Small intestine (tissue), 7 donors: ENCODE measurements around the gene DPEP3. TPM values are rescaled to one million over a fixed set of nuclear protein-coding genes. Genes with fewer than 3 reads are reported as not detected.

ENCODE experiments used
- DNase-seq, 2 donors: peaks; one replicate each; pipeline versions ENCODE4 v3.0.0 to v3.0.0-alpha.2; 2013
- FAIRE-seq: peaks from 2 replicates; lab custom pipeline; 2012; peaks lifted over from hg19 to GRCh38; lab: Jason Lieb, UNC
- H3K27ac ChIP-seq, 3 donors: one replicate each; pipeline ENCODE4 v1.5.1; 2013; ENCODE audit warnings: low read length in 2 of 3, mild to moderate bottlenecking in 2 of 3, control low read depth in 1 of 3, inconsistent platforms in 1 of 3, low read depth in 1 of 3, moderate library complexity in 1 of 3
- H3K27me3 ChIP-seq, 3 donors: one replicate each; pipeline ENCODE4 v1.6.1; 2013; ENCODE audit warnings: low read length in 3 of 3, inconsistent platforms in 1 of 3; ENCODE audit not compliant: control insufficient read depth in 3 of 3, insufficient read depth in 3 of 3
- H3K36me3 ChIP-seq, 3 donors: one replicate each; pipeline ENCODE4 v1.6.1; 2013; ENCODE audit warnings: low read length in 3 of 3, inconsistent platforms in 1 of 3, low read depth in 1 of 3, mild to moderate bottlenecking in 1 of 3, moderate library complexity in 1 of 3; ENCODE audit not compliant: control insufficient read depth in 3 of 3, insufficient read depth in 2 of 3
- H3K4me1 ChIP-seq, 3 donors: one replicate each; pipeline ENCODE4 v1.6.1; 2013; ENCODE audit warnings: low read length in 2 of 3, inconsistent platforms in 1 of 3, low read depth in 1 of 3, mild to moderate bottlenecking in 1 of 3, moderate library complexity in 1 of 3; ENCODE audit not compliant: control insufficient read depth in 3 of 3, insufficient read depth in 2 of 3
- H3K4me3 ChIP-seq, 3 donors: one replicate each; pipeline ENCODE4 v1.5.1; 2013; ENCODE audit warnings: low read length in 3 of 3, control low read depth in 1 of 3, inconsistent platforms in 1 of 3, low read depth in 1 of 3, mild to moderate bottlenecking in 1 of 3, moderate library complexity in 1 of 3
- H3K9me3 ChIP-seq, 2 donors: one replicate each; pipeline ENCODE4 v1.6.1; 2013; ENCODE audit warnings: low read depth in 1 of 2, low read length in 1 of 2; ENCODE audit not compliant: control insufficient read depth in 2 of 2, insufficient read depth in 1 of 2
- WGBS, 3 donors: extraction: QIAGEN DNeasy Blood & Tissue Kit; methylation state at CpG; one replicate each; pipeline ENCODE4 v1.1.7; 2013; 5-methylcytosine and 5-hydroxymethylcytosine counted together
- polyA plus RNA-seq, 4 donors: library from polyadenylated mRNA; stranded (reverse) in 3 of 4; unstranded in 1 of 4; fragments of 200-250 nt in 3 of 4; fragments of 120-200 nt in 1 of 4; gene quantifications; one replicate each; pipeline versions ENCODE4 v1.2.1 to v1.2.3, GENCODE V29; 2013
- donor health status: healthy with polysubstance abuse.
- donor health status: control.
- donor health status: control.
- donor health status: Bipolar disorder and iron deficiency.
- donor health status: healthy.

DPEP3 gene
- polyA plus RNA-seq, 4 donors = 0.06 to 0.27 (median 0.10) TPM; not detected in 1

GRCh38 chr16:67930191-67930590 lies 50.1 kb downstream of the DPEP3 start:
- no peak overlapping the region for H3K4me3 ChIP-seq
- 94% methylated on average over 14 of the region's 14 CpGs for WGBS, 3 donors
- DNase-seq = no peak
- no peak for FAIRE-seq
- H3K4me1 ChIP-seq = peaks cover 2 to 6% (median 4%) of the 10 kb centered on the region in 3 donors
- H3K27ac ChIP-seq = no peak overlapping the region
- H3K27me3 ChIP-seq = no peaks in the 10 kb centered on the region
- H3K9me3 ChIP-seq = no peaks in the 10 kb centered on the region
- peaks cover 0 to 95% (median 2%) of the 10 kb centered on the region in 3 donors for H3K36me3 ChIP-seq

- Histone ChIP-seq H3K27me3 (no peaks in the 10 kb centered on the region), H3K4me1 (no peaks in the 10 kb centered on the region), H3K36me3 (peaks cover 0 to 89% (median 0%) of the 10 kb centered on the region in 3 donors), H3K27ac (no peak overlapping the region), H3K4me3 (no peak overlapping the region), H3K9me3 (no peaks in the 10 kb centered on the region)
- no peak for FAIRE-seq
- peak; percentile 71 to 78 for DNase-seq
- 44 to 48% (median 47%) methylated on average over 16 of the region's 16 CpGs for WGBS, 3 donors
These were observed 51.5 kb downstream of the DPEP3 start for GRCh38 chr16:67928561-67929364.

GRCh38 chr16:67928147-67928546 lies 52.2 kb downstream of the DPEP3 start:
- Histone ChIP-seq H3K4me3 (no peak overlapping the region), H3K27ac (no peak overlapping the region), H3K36me3 (peaks cover 0 to 92% (median 0%) of the 10 kb centered on the region in 3 donors), H3K9me3 (no peaks in the 10 kb centered on the region), H3K27me3 (no peaks in the 10 kb centered on the region), H3K4me1 (no peaks in the 10 kb centered on the region)
- no peak for FAIRE-seq
- WGBS, 3 donors = 61 to 85% (median 66%) methylated on average over 7 of the region's 7 CpGs
- no peak for DNase-seq

GRCh38 chr16:67927131-67927941 lies 53.0 kb downstream of the DPEP3 start:
- FAIRE-seq (no peak), DNase-seq (no peak)
- Histone ChIP-seq H3K27me3 (no peaks in the 10 kb centered on the region), H3K4me1 (no peaks in the 10 kb centered on the region), H3K4me3 (no peak overlapping the region), H3K9me3 (no peaks in the 10 kb centered on the region), H3K36me3 (peaks cover 0 to 93% (median 0%) of the 10 kb centered on the region in 3 donors), H3K27ac (no peak overlapping the region)
- 85 to 90% (median 88%) methylated on average over 22 of the region's 22 CpGs for WGBS, 3 donors

- FAIRE-seq (no peak), DNase-seq (no peak)
- Histone ChIP-seq H3K36me3 (peaks cover 0 to 93% (median 0%) of the 10 kb centered on the region in 3 donors), H3K27me3 (no peaks in the 10 kb centered on the region), H3K4me1 (no peaks in the 10 kb centered on the region), H3K4me3 (no peak overlapping the region), H3K9me3 (no peaks in the 10 kb centered on the region), H3K27ac (no peak overlapping the region)
- WGBS, 3 donors = 62 to 76% (median 71%) methylated on average over 13 of the region's 13 CpGs
These were observed 54.0 kb downstream of the DPEP3 start for GRCh38 chr16:67926181-67926750.

Other genes starting within 250 kb of the DPEP3 start
- gene RANBP10, start 173.9 kb downstream of the DPEP3 start, polyA plus RNA-seq = 10 to 100 TPM in 2 of 4 donors, 1 to 10 TPM in 2; 5.9 to 21.8 (median 10.1) TPM
- under 1 TPM in 2 of 4 donors, not detected in 2; 0.72 to 0.80 TPM for gene TSNAXIP1, start 173.6 kb downstream of the DPEP3 start, polyA plus RNA-seq
- gene THAP11, start 138.2 kb downstream of the DPEP3 start, polyA plus RNA-seq = 10 to 100 TPM; 15.0 to 25.0 (median 19.2) TPM
- 100 to 1,000 TPM in 2 of 4 donors, 10 to 100 TPM in 2; 77.3 to 115 (median 102) TPM for gene NUTF2, start 133.6 kb downstream of the DPEP3 start, polyA plus RNA-seq
- 100 to 1,000 TPM in 1 of 4 donors, 10 to 100 TPM in 3; 25.3 to 111 (median 43.9) TPM for gene CENPT, start 132.8 kb downstream of the DPEP3 start, polyA plus RNA-seq
- 10 to 100 TPM; 30.6 to 76.5 (median 55.2) TPM for gene EDC4, start 107.4 kb downstream of the DPEP3 start, polyA plus RNA-seq
- 1 to 10 TPM in 3 of 4 donors, under 1 TPM in 1; 0.69 to 6.0 (median 2.0) TPM for gene NRN1L, start 95.6 kb downstream of the DPEP3 start, polyA plus RNA-seq
- 10 to 100 TPM; 13.8 to 29.2 (median 23.6) TPM for gene PSKH1, start 87.2 kb downstream of the DPEP3 start, polyA plus RNA-seq
- 1 to 10 TPM in 3 of 4 donors, under 1 TPM in 1; 0.81 to 6.7 (median 3.4) TPM for gene CTRL, start 48.6 kb downstream of the DPEP3 start, polyA plus RNA-seq
- gene PSMB10, start 43.6 kb downstream of the DPEP3 start, polyA plus RNA-seq = 100 to 1,000 TPM in 3 of 4 donors, 10 to 100 TPM in 1; 90.6 to 354 (median 221) TPM
- 10 to 100 TPM in 1 of 4 donors, 1 to 10 TPM in 2, under 1 TPM in 1; 0.54 to 10.1 (median 2.9) TPM for gene LCAT, start 36.4 kb downstream of the DPEP3 start, polyA plus RNA-seq
- gene SLC12A4, start 11.9 kb downstream of the DPEP3 start, polyA plus RNA-seq = 10 to 100 TPM in 2 of 4 donors, 1 to 10 TPM in 2; 1.1 to 17.3 (median 7.0) TPM
- gene DPEP2, start 19.0 kb upstream of the DPEP3 start, polyA plus RNA-seq = 1 to 10 TPM in 3 of 4 donors, not detected in 1; 1.4 to 4.1 (median 3.2) TPM
- gene DPEP2NB, start 35.4 kb upstream of the DPEP3 start, polyA plus RNA-seq = not detected
- gene DDX28, start 42.7 kb upstream of the DPEP3 start, polyA plus RNA-seq = 10 to 100 TPM in 2 of 4 donors, 1 to 10 TPM in 2; 3.8 to 14.6 (median 9.6) TPM
- 10 to 100 TPM in 2 of 4 donors, 1 to 10 TPM in 2; 7.6 to 12.6 (median 10.0) TPM for gene DUS2, start 42.8 kb upstream of the DPEP3 start, polyA plus RNA-seq
- gene NFATC3, start 104.9 kb upstream of the DPEP3 start, polyA plus RNA-seq = 10 to 100 TPM; 10.8 to 26.8 (median 13.7) TPM